ENCODE measurements around the gene MYPOP. TPM values are rescaled to one million over a fixed set of nuclear protein-coding genes. Genes with fewer than 3 reads are reported as not detected.

MYPOP gene
- total and polyA plus RNA-seq, 2 of the 13 experiments (the other 11 are each of a cell fraction or from before 2014, with no cell fraction given) = 2.3 to 2.7 TPM

DNA sequence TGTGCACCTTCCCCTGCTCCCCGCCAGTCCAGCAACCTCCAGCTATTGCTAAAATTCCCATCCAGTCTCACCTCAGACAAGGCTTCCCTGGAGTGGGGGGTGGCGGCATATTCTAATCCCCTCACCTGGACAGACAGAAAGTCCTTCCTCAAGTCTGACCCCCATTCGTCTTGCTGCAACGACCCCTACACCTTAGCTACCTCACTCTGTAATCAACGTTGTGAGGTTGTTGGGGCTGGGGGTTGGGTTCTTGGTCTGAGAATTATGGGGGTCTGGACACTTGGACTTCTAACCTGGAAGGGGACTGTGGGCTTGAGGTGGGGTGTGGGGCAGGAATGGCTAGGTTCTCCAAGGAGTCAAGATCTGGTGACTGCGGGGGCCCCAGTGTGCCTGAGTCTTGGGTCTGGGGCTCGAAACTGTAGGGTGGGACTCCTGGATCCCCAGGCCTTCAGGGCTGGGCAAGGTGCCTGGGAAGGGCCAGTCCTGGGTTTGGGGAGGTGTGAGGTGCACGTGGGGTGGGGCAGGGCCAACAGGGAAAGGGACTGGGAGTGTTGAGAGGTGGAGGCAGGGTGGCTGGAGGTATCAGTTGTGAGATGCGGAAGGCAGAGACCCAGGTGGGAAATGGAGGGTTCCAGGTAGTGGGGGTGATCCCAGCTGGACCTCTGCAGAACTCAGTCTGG is 37.0 kb downstream of the MYPOP start (continued):
- TF ChIP-seq, protein P1, sequence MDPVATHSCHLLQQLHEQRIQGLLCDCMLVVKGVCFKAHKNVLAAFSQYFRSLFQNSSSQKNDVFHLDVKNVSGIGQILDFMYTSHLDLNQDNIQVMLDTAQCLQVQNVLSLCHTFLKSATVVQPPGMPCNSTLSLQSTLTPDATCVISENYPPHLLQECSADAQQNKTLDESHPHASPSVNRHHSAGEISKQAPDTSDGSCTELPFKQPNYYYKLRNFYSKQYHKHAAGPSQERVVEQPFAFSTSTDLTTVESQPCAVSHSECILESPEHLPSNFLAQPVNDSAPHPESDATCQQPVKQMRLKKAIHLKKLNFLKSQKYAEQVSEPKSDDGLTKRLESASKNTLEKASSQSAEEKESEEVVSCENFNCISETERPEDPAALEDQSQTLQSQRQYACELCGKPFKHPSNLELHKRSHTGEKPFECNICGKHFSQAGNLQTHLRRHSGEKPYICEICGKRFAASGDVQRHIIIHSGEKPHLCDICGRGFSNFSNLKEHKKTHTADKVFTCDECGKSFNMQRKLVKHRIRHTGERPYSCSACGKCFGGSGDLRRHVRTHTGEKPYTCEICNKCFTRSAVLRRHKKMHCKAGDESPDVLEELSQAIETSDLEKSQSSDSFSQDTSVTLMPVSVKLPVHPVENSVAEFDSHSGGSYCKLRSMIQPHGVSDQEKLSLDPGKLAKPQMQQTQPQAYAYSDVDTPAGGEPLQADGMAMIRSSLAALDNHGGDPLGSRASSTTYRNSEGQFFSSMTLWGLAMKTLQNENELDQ (CRISPR knock-in tag; IDR thresholded peaks at IDR 0.05; ENCODE audit: borderline replicate concordance) = no peak
- no peak for TF ChIP-seq MEIS1 (CRISPR knock-in tag; IDR thresholded peaks at IDR 0.05; ENCODE audit: borderline replicate concordance)
- TF ChIP-seq, protein P2, sequence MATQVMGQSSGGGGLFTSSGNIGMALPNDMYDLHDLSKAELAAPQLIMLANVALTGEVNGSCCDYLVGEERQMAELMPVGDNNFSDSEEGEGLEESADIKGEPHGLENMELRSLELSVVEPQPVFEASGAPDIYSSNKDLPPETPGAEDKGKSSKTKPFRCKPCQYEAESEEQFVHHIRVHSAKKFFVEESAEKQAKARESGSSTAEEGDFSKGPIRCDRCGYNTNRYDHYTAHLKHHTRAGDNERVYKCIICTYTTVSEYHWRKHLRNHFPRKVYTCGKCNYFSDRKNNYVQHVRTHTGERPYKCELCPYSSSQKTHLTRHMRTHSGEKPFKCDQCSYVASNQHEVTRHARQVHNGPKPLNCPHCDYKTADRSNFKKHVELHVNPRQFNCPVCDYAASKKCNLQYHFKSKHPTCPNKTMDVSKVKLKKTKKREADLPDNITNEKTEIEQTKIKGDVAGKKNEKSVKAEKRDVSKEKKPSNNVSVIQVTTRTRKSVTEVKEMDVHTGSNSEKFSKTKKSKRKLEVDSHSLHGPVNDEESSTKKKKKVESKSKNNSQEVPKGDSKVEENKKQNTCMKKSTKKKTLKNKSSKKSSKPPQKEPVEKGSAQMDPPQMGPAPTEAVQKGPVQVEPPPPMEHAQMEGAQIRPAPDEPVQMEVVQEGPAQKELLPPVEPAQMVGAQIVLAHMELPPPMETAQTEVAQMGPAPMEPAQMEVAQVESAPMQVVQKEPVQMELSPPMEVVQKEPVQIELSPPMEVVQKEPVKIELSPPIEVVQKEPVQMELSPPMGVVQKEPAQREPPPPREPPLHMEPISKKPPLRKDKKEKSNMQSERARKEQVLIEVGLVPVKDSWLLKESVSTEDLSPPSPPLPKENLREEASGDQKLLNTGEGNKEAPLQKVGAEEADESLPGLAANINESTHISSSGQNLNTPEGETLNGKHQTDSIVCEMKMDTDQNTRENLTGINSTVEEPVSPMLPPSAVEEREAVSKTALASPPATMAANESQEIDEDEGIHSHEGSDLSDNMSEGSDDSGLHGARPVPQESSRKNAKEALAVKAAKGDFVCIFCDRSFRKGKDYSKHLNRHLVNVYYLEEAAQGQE (IDR thresholded peaks at IDR 0.05; ENCODE audit: borderline replicate concordance in 1 of 2, low read depth in 1 of 2, low read length in 2 of 2) = no peak
- TF ChIP-seq, protein P3, sequence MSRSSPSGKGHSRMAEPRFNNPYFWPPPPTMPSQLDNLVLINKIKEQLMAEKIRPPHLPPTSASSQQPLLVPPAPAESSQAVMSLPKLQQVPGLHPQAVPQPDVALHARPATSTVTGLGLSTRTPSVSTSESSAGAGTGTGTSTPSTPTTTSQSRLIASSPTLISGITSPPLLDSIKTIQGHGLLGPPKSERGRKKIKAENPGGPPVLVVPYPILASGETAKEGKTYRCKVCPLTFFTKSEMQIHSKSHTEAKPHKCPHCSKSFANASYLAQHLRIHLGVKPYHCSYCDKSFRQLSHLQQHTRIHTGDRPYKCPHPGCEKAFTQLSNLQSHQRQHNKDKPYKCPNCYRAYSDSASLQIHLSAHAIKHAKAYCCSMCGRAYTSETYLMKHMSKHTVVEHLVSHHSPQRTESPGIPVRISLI (CRISPR knock-in tag; IDR thresholded peaks at IDR 0.05; ENCODE audit: borderline replicate concordance) = no peak
- TF ChIP-seq, protein P4, sequence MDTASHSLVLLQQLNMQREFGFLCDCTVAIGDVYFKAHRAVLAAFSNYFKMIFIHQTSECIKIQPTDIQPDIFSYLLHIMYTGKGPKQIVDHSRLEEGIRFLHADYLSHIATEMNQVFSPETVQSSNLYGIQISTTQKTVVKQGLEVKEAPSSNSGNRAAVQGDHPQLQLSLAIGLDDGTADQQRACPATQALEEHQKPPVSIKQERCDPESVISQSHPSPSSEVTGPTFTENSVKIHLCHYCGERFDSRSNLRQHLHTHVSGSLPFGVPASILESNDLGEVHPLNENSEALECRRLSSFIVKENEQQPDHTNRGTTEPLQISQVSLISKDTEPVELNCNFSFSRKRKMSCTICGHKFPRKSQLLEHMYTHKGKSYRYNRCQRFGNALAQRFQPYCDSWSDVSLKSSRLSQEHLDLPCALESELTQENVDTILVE (CRISPR knock-in tag; IDR thresholded peaks at IDR 0.05) = no peak
- TF ChIP-seq, protein P5, sequence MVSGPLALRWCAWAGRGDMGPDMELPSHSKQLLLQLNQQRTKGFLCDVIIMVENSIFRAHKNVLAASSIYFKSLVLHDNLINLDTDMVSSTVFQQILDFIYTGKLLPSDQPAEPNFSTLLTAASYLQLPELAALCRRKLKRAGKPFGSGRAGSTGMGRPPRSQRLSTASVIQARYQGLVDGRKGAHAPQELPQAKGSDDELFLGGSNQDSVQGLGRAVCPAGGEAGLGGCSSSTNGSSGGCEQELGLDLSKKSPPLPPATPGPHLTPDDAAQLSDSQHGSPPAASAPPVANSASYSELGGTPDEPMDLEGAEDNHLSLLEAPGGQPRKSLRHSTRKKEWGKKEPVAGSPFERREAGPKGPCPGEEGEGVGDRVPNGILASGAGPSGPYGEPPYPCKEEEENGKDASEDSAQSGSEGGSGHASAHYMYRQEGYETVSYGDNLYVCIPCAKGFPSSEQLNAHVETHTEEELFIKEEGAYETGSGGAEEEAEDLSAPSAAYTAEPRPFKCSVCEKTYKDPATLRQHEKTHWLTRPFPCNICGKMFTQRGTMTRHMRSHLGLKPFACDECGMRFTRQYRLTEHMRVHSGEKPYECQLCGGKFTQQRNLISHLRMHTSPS (CRISPR knock-in tag; IDR thresholded peaks at IDR 0.05; ENCODE audit: low read depth) = no peak
- peak; percentile 43; the same call in 1 of the 2 replicates for TF ChIP-seq GLI4 (CRISPR knock-in tag; IDR thresholded peaks at IDR 0.05; ENCODE audit: borderline replicate concordance)
- TF ChIP-seq SETDB1 (CRISPR knock-in tag; IDR thresholded peaks at IDR 0.05; ENCODE audit: borderline replicate concordance) = no peak
- 0 out of 2 replicates have a peak, but pooled peaks have one; percentile 22 for TF ChIP-seq POLR2G (IDR thresholded peaks at IDR 0.05; ENCODE audit: low read depth, low read length)
- TF ChIP-seq ZKSCAN1 (IDR thresholded peaks at IDR 0.05; ENCODE audit: low read length) = no peak
- TF ChIP-seq KDM5A (IDR thresholded peaks at IDR 0.05; ENCODE audit: borderline replicate concordance, low read length) = no peak
- no peak for TF ChIP-seq BRCA1 (CRISPR knock-in tag; IDR thresholded peaks at IDR 0.05)
- TF ChIP-seq RFXANK (CRISPR knock-in tag; IDR thresholded peaks at IDR 0.05) = no peak
- TF ChIP-seq, protein P6, sequence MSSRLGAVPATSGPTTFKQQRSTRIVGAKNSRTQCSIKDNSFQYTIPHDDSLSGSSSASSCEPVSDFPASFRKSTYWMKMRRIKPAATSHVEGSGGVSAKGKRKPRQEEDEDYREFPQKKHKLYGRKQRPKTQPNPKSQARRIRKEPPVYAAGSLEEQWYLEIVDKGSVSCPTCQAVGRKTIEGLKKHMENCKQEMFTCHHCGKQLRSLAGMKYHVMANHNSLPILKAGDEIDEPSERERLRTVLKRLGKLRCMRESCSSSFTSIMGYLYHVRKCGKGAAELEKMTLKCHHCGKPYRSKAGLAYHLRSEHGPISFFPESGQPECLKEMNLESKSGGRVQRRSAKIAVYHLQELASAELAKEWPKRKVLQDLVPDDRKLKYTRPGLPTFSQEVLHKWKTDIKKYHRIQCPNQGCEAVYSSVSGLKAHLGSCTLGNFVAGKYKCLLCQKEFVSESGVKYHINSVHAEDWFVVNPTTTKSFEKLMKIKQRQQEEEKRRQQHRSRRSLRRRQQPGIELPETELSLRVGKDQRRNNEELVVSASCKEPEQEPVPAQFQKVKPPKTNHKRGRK (CRISPR knock-in tag; IDR thresholded peaks at IDR 0.05) = no peak
- TF ChIP-seq KMT2B (CRISPR knock-in tag; IDR thresholded peaks at IDR 0.05) = no peak
- no peak for TF ChIP-seq ZNF567 (CRISPR knock-in tag; IDR thresholded peaks at IDR 0.05; ENCODE audit: borderline replicate concordance)
